COR-L47 (cell line): ENCODE results near the gene APBB2.
"Not testable (repeated sequence)": the region's sequence is repeated elsewhere in the genome, so short reads cannot be mapped to it uniquely, and the experiment has no call there.

Experiments
- DNase-seq: peaks from one replicate; lab custom pipeline; 2025; lab: John Stamatoyannopoulos, UW

The APBB2 gene

GRCh38 chr4:41157009-41157408 is 57.3 kb downstream of the APBB2 start:
- no peak for DNase-seq

- DNase-seq, result no peak
These were observed 57.8 kb downstream of the APBB2 start for GRCh38 chr4:41156574-41156973.

DNA sequence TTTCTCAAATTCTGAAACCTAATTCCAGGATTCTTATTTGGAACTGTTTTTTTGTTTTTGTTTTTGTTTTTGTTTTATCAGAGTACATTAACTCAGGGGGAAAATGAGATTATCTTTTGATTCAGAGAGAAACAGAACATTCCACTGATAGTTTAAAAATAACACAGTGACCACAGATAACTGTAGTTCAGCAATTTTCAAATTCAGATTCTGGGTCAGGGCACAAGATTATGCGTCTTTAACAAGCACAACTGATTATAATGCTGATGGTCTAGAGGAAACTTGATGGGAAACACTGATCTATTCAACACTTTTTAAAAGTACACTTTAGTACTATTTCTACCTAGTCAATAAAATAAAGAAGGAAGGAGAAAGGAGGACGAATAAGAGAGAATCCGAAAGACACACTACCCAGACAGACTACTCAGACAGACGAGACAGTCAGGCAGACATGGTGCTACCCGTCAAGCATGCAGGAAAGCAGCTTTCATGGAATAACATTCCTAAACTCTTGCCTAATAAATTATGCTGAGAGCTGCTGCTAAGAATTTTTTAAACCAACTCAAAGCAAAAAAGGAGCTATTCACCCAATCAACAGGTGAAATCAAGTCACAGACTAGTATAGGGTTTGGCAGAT is 59.0 kb downstream of the APBB2 start:
- DNase-seq, result no peak

GRCh38 chr4:41154814-41155177 is 59.5 kb downstream of the APBB2 start:
- no peak for DNase-seq

DNA sequence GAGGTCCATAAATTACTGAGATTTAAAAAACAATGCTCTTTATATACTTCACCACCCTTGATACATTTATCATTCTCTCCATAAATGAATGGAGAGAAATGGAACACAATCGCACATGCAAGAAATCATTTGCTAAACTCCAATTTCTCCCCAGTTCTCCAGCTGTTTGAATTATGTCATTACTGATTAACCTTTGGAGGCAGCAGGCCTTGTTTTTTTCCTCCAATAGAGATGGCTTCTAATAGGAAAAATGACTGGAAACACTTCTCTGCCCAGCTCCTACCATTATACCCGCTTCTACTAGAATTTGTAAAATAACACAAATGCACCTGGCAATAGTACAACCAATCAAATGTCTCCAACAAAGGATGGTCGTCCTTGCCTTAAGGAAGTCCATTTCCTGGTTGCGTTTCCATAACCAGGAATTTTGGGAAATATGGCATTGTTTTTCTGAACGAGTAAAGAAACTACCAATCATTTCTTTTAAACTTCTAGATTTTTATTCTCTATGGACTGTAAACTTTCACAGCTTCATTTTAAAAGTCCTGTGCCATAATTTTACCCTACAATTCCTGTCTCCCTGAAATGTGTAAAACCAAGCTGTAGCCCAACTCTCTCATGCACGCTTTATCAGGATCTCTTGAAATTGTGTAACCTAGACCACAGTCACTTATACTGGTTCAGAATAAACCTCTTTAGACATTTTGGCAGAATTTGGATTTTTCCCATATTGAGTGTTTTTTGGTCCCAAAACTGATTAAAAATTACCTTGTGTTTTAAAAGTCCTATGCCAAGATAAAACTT is 60.1 kb downstream of the APBB2 start:
- no peak for DNase-seq

- no peak for DNase-seq
These were observed 63.9 kb downstream of the APBB2 start for GRCh38 chr4:41150401-41150800.

- not testable (repeated sequence) for DNase-seq
These were observed 64.8 kb downstream of the APBB2 start for GRCh38 chr4:41149568-41149967.

DNA sequence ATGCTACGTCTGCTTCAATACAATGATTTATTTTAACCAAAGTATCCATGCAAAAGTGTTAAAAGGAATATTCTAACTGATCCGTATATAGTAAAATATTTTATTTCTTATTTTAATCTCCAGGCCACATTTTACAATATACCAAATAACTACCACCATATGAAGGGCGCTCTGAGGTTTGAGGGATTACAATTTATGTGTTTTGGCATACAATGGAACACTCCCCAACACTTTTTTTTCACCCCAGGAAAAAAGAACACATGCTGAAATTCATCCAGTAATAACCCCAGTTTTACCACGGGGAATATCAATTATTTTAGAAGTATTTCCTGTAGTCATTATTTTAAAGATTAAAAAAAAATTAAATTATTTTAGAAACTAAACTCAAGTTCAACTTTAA is 65.4 kb downstream of the APBB2 start:
- no peak for DNase-seq

- DNase-seq, result no peak
These were observed 66.0 kb downstream of the APBB2 start for GRCh38 chr4:41148292-41148691.

GRCh38 chr4:41147570-41147969 is 66.8 kb downstream of the APBB2 start:
- not testable (repeated sequence) for DNase-seq

DNA sequence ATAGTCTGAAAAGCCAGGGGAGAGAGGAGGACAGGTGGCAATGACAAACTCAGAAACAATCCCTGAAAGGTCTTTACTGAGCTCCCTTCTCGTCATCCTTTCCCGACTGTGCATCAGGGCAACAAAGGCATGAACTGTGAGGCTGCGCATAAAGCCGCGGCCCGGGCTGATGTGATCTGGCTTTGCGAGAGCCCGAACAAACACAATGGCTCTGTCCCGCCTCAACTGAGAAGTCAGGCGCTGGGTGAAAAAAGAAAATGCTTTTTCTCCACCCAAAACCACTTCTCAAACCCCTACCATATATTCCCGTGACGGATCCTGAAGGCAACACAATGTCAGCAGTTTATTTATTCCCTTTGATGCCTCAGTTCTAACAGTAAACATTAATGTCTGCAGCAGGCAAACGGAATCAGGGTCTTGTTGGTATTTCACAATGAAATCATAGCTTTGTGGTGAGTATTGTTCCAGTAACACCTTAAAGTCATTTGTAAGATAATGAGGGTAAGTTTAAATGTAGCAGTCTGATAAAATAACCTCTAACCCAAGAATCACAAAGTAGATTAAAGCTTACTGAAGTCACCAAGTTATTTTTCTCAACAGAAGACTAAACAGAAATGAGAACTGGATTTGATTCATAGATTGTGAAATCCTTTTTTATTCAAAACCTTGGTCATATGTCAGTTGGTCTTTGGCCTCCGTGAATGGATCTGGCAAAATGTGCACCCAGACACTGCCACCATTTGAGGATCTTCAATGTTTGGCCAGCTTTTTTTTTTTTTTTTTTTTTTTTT is 67.4 kb downstream of the APBB2 start:
- no peak for DNase-seq

DNA sequence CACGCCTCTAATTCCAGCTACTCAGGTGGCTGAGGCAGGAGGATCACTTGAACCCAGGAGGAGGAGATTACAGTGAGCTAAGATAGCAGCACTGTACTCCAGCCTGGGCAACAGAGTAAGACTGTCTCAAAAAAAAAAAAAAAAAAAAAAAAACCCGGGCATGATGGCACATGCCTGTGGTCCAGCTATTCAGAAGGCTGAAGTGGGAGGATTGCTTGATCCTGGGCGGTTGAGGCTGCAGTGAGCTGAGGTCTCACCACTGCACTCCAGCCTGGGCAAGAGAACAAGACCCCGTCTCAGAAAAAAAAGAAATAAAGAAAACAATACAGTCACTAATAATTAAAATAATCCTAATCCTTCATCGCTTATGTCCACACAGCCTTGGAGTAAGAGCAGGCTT is 68.1 kb downstream of the APBB2 start:
- DNase-seq, result no peak

DNA sequence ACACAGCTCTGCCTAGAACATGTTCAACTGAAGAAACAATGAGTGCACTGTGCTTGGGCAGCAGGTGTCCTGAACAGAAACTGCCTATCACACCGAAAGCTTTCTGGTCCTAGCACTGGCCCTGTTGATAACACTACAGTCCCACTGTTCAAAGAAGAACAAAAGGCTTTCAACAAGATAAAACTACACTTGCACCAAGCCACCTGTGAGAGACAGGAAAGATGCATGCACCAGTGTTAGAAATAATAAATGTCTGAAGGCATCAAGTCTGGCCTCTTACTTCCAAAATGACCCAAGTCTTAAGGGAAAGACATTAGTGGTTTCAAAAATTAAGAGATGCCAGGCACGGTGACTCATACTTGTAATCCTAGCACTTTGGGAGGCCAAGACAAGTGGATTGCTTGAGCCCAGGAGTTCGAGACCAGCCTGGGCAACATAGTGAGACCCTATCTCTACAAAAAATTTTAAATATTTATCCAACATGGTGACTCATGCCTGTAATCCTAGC is 68.7 kb downstream of the APBB2 start:
- DNase-seq, result no peak

DNA sequence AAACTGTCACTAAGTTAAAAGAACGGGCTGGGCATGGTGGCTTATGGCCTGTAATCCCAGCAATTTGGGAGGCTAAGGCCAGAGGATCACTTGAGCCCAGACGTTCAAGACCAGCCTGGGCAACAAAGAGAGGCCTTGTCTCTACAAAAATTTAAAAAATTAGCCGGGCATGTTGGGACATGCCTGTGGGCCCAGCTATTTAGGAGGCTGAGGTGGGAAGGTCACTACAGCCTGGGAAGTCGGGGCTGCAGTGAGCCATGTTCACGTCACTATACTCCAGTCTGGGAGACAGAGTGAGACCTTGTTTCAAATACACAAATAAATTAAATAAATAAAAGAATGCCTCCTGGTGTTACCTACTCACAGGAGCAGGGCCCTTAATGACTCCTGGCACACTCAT is 69.5 kb downstream of the APBB2 start:
- DNase-seq, result no peak

DNA sequence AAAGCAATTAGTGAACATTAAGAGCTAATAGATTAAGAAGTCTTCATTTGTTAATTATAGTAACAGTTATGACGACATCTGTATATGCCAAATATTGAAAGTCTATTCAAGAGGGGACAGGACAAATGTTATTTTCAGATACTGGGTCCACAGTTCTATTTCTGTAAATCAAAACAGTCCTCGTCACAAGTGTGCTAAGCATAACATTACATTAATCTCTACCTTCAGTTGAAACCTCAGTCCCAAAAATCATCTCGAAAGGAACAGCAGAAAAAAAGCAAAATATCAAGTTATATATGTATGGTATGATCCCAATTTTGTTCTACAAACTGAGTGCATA is 70.3 kb downstream of the APBB2 start:
- no peak for DNase-seq

DNA sequence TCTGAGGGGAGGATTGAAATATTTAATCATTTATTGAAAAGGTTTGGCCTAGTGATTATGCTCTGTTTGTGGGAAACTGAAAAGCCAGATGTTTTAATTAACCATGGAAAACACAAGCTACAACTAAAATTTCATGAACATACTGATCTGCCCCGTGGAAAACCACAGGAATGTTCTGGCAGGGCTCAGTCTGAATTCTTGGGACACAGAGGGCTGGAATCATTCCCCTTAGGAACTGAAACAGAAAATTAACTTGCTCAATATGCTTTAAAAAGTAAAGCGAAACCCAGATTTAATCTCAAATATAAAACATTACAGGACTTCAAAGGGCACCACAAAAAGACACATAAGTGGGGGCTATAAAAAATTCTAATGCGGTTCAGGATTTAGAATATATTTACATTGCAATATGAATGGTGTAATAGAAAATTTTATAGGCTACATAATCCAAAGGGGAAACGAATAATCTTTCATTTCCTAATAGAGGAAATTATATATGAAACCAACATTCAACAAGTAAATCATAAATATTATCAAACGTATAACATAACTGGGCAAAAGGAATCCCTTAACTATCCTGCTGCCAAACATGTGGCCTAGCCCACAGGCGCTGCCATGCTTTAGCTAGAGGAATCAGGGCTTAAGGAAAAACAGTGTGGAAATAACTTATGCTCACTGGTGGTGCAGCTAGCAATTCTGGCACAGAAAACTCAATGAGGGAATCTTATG is 70.9 kb downstream of the APBB2 start:
- no peak for DNase-seq

DNA sequence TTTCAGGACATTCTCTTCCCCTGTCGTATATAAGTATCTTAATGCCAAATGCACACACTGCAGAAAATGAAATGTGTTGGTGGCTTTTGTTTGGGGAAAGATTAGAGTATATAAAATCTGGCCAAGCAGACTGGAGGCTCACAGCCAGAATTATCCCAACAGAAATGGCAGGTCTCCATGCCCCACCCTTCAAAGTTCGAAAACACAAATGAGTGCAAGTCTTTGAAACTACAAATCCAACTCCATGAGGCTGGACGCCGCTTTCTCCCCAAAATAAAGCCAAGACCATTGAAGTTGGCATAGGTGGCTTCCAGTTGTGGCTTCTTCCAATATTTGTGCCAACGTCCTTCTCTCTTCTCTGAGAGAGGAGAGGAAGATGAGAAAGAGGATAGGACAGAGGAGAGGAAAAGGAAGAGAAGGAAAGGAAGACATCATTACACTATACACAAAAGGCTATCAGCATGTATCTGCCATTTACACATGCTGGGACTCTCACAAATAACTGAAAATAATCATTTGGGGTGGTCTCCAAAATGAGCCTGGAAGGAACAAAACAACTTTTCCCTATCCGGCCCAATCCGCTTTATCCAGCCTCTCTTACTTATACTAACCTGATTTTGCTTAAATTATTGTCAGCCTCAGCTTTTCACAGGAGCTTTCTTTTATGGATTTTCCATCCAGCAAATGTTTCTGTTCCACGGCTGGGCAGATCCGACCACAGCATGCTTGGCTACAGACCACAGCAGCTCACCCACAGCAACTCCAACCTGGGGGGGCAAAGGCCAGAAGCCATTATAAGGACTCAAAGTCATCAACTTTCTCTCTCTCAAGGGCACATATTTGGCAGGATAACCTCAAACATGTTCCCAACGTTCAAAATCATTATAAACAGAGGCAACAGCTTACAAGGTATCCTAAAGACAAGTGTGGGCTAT is 71.7 kb downstream of the APBB2 start:
- no peak for DNase-seq

- DNase-seq, result no peak
These were observed 72.4 kb downstream of the APBB2 start for GRCh38 chr4:41141900-41142299.

DNA sequence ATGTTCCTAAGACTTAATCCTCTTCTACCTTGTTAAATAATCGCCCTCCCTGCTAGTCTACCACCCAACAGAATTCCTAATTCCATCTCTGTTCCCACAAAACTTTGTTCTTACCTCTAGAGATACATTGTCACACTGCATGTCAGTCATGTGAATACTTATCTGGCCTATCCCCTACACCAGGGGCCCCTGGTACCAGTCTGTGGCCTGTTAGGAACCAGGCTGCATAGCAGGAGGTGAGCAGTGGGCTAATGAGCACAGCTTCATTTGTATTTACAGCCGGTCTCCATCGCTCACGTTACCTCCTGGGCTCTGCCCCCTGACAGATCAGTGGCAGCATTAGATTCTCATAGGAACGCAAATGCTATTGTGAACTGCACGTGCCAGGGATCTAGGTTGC is 73.9 kb downstream of the APBB2 start:
- DNase-seq, result peak; percentile 33

GRCh38 chr4:41137879-41138278 is 76.5 kb downstream of the APBB2 start:
- no peak for DNase-seq

- DNase-seq, result no peak
These were observed 77.9 kb downstream of the APBB2 start for GRCh38 chr4:41136456-41136855.
